Measurements from ENCODE around the gene PRKAR2B. TPM values are rescaled to one million over a fixed set of nuclear protein-coding genes. Genes with fewer than 3 reads are reported as not detected.

Gene PRKAR2B
- total RNA-seq, 3 donors from 2014 or later (not counting 1 experiment from before 2014, with no cell fraction given): 2.1 to 14.3 (median 4.0) TPM

GRCh38 chr7:107158028-107158427, 113.5 kb downstream of the PRKAR2B start:
- no peaks in the 10 kb centered on the region for H3K9me3 ChIP-seq (ENCODE audit: control insufficient read depth, insufficient read depth, low read length)
- H3K27me3 ChIP-seq (ENCODE audit: control insufficient read depth, insufficient read depth, low read length): no peaks in the 10 kb centered on the region
- ATAC-seq (no peak), DNase-seq (no peak)
- 87% methylated on average over 2 of the region's 2 CpGs for WGBS (ENCODE audit: insufficient coverage)
- Mint-ChIP-seq H3K27ac (no peak overlapping the region), H3K4me1 (no peaks in the 10 kb centered on the region), H3K4me3 (no peak overlapping the region), H3K27me3 (ENCODE audit: low read depth in 2 of 2) (peaks cover 0 to 7% of the 10 kb centered on the region in 2 donors), H3K9me3 (no peaks in the 10 kb centered on the region), H3K36me3 (no peaks in the 10 kb centered on the region)
- no peak for TF ChIP-seq CTCF (IDR thresholded peaks at IDR 0.05)
- H3K4me1 ChIP-seq (ENCODE audit: control insufficient read depth, insufficient read depth, low read length): no peaks in the 10 kb centered on the region
- no peak overlapping the region for H3K27ac ChIP-seq (ENCODE audit: low read length)
- H3K4me3 ChIP-seq (ENCODE audit: low read length): no peak overlapping the region
- H3K36me3 ChIP-seq (ENCODE audit: control insufficient read depth, insufficient read depth, low read length): no peaks in the 10 kb centered on the region
- intact Hi-C loops (cut with micrococcal nuclease): no loop called here

DNA sequence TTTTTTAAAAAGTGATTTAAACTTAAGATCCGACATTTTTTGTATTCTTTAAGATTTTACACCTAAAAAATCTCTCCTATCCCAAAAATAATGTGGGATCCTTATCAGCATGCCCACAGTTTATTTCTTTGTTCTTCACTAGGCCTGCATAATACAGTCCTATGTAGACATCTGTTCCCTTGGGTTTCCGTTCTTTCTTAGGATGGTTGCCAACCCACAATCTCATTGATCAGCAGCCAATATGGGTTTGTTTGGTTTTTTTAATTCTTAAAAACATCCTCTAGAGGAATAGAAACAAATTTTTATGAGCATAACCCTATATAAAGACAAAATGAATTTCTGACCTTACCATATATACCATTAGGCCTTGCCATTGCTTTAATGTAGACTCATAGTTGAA, 115.9 kb downstream of the PRKAR2B start:
- Histone ChIP-seq H3K36me3 (ENCODE audit: control insufficient read depth, insufficient read depth, low read length) (no peaks in the 10 kb centered on the region), H3K9me3 (ENCODE audit: control insufficient read depth, insufficient read depth, low read length) (no peaks in the 10 kb centered on the region), H3K4me1 (ENCODE audit: control insufficient read depth, insufficient read depth, low read length) (no peaks in the 10 kb centered on the region), H3K27me3 (ENCODE audit: control insufficient read depth, insufficient read depth, low read length) (no peaks in the 10 kb centered on the region), H3K27ac (ENCODE audit: low read length) (no peak overlapping the region), H3K4me3 (ENCODE audit: low read length) (no peak overlapping the region)
- H3K27ac Mint-ChIP-seq: no peak overlapping the region
- DNase-seq (no peak), ATAC-seq (no peak)
- H3K4me3 Mint-ChIP-seq: no peak overlapping the region
- no CpG with 5 or more reads among the region's 2 CpGs for WGBS (ENCODE audit: insufficient coverage)
- TF ChIP-seq CTCF (IDR thresholded peaks at IDR 0.05): no peak
- intact Hi-C loops (cut with micrococcal nuclease): no loop called here
- H3K27me3 Mint-ChIP-seq (ENCODE audit: low read depth in 2 of 2): peaks cover 1 to 3% of the 10 kb centered on the region in 2 donors
- no peaks in the 10 kb centered on the region for H3K4me1 Mint-ChIP-seq
- no peaks in the 10 kb centered on the region for H3K9me3 Mint-ChIP-seq
- H3K36me3 Mint-ChIP-seq: no peaks in the 10 kb centered on the region

DNA sequence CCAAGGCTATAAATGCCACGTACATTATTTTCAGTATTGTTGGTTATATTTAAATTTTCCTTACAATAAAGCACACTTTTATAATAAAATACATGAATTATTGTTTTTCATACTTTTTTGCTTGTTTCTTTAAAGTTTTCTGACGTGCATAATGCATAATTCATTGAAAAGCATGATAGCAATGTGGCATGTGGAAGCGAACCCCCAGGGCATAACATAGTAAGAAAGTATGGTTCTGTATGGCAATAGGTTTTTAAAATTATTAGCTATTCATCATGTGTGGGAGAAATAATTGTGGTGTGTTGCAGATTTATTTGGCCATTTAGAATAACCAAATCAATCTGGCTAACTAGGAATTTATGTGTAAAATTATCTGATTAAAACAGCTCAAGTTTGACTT, 116.9 kb downstream of the PRKAR2B start:
- Histone ChIP-seq H3K9me3 (ENCODE audit: control insufficient read depth, insufficient read depth, low read length) (no peaks in the 10 kb centered on the region), H3K36me3 (ENCODE audit: control insufficient read depth, insufficient read depth, low read length) (no peaks in the 10 kb centered on the region), H3K27ac (ENCODE audit: low read length) (no peak overlapping the region), H3K4me1 (ENCODE audit: control insufficient read depth, insufficient read depth, low read length) (no peaks in the 10 kb centered on the region), H3K27me3 (ENCODE audit: control insufficient read depth, insufficient read depth, low read length) (no peaks in the 10 kb centered on the region), H3K4me3 (ENCODE audit: low read length) (no peak overlapping the region)
- Mint-ChIP-seq H3K4me1 (no peaks in the 10 kb centered on the region), H3K36me3 (no peaks in the 10 kb centered on the region), H3K4me3 (no peak overlapping the region), H3K27ac (no peak overlapping the region), H3K27me3 (ENCODE audit: low read depth in 2 of 2) (peaks cover 4% of the 10 kb centered on the region in 2 donors), H3K9me3 (no peaks in the 10 kb centered on the region)
- ATAC-seq (no peak), DNase-seq (no peak)
- intact Hi-C loops (cut with micrococcal nuclease): no loop called here
- 88% methylated on average over 2 of the region's 3 CpGs for WGBS (ENCODE audit: insufficient coverage)
- no peak for TF ChIP-seq CTCF (IDR thresholded peaks at IDR 0.05)

- ATAC-seq (no peak), DNase-seq (no peak)
- Mint-ChIP-seq H3K9me3 (no peaks in the 10 kb centered on the region), H3K27me3 (ENCODE audit: low read depth in 2 of 2) (peaks cover 4% of the 10 kb centered on the region in 2 donors), H3K4me1 (peaks cover 3 to 4% of the 10 kb centered on the region in 2 donors), H3K27ac (no peak overlapping the region), H3K36me3 (no peaks in the 10 kb centered on the region), H3K4me3 (no peak overlapping the region)
- H3K27ac ChIP-seq (ENCODE audit: low read length): no peak overlapping the region
- no peaks in the 10 kb centered on the region for H3K36me3 ChIP-seq (ENCODE audit: control insufficient read depth, insufficient read depth, low read length)
- no peak overlapping the region for H3K4me3 ChIP-seq (ENCODE audit: low read length)
- WGBS (ENCODE audit: insufficient coverage): 100% methylated on average over 1 of the region's 5 CpGs
- no peaks in the 10 kb centered on the region for H3K4me1 ChIP-seq (ENCODE audit: control insufficient read depth, insufficient read depth, low read length)
- no peaks in the 10 kb centered on the region for H3K9me3 ChIP-seq (ENCODE audit: control insufficient read depth, insufficient read depth, low read length)
- TF ChIP-seq CTCF (IDR thresholded peaks at IDR 0.05): no peak
- intact Hi-C loops (cut with micrococcal nuclease): no loop called here
- no peaks in the 10 kb centered on the region for H3K27me3 ChIP-seq (ENCODE audit: control insufficient read depth, insufficient read depth, low read length)
Observed at GRCh38 chr7:107162475-107162874, 118.0 kb downstream of the PRKAR2B start.
